Endothelial cell of umbilical vein (primary cell): Measurements from ENCODE around the gene SLC6A7. TPM values are rescaled to one million over a fixed set of nuclear protein-coding genes. Genes with fewer than 3 reads are reported as not detected.

Experiments used
- BruUV-seq: library from RNA; stranded (reverse); fragments of 400-500 nt; replicated peaks from 2 replicates; lab custom pipeline; 2021; lab: Mats Ljungman, UMichigan
- CTCF ChIA-PET: fragments of 300-600, 350-600 bp; sonication (Branson Sonifier 250); formaldehyde crosslinking; loops from one replicate; lab custom pipeline; 2021; ENCODE audit warnings: antibody characterized with exemption, inconsistent platforms; lab: Charles Lee
- POLR2A ChIA-PET: fragments of 300-600, 350-600 bp; sonication (Branson Sonifier 250); formaldehyde crosslinking; loops from one replicate; lab custom pipeline; 2021; ENCODE audit warnings: antibody characterized with exemption, inconsistent platforms; lab: Charles Lee
- DNase-seq: peaks from one replicate; pipeline ENCODE4 v3.0.0-alpha.2; 2011; ENCODE audit warnings: low read depth, low spot score
- FAIRE-seq: peaks from 2 replicates; lab custom pipeline; 2011; peaks lifted over from hg19 to GRCh38; lab: Jason Lieb, UNC
- H2AFZ ChIP-seq: 2 replicates; pipeline ENCODE4 v1.6.0; 2012; ENCODE audit warnings: low read depth, low read length, control low read depth, inconsistent platforms
- H3K27ac ChIP-seq: 2 replicates; pipeline ENCODE4 v1.5.1; 2011; ENCODE audit warnings: low read depth, mild to moderate bottlenecking, control low read depth, low read length, moderate library complexity; ENCODE audit not compliant: insufficient read depth
- H3K27me3 ChIP-seq, 2 experiments: 2 replicates each; pipeline versions ENCODE4 v1.6.0 to v1.6.1; 2011; ENCODE audit warnings: low read length in 2 of 2, mixed read lengths in 1 of 2; ENCODE audit not compliant: control insufficient read depth in 2 of 2, insufficient read depth in 2 of 2
- H3K36me3 ChIP-seq, 2 experiments: 2 replicates in 1 of 2; 3 replicates in 1 of 2; pipeline ENCODE4 v1.5.1; 2011; ENCODE audit warnings: low read length in 2 of 2, mild to moderate bottlenecking in 1 of 2, moderate library complexity in 1 of 2; ENCODE audit not compliant: control insufficient read depth in 2 of 2, insufficient read depth in 2 of 2; ENCODE audit errors: extremely low read depth in 1 of 2
- H3K4me1 ChIP-seq: 3 replicates; pipeline ENCODE4 v1.5.1; 2011; ENCODE audit warnings: mild to moderate bottlenecking, low read length; ENCODE audit not compliant: control insufficient read depth, insufficient read depth; ENCODE audit errors: extremely low read depth
- H3K4me2 ChIP-seq: 2 replicates; pipeline ENCODE4 v1.6.1; 2011; ENCODE audit warnings: low read length, control low read depth, mixed read lengths; ENCODE audit not compliant: insufficient read depth
- H3K4me3 ChIP-seq, 3 experiments: fragments of 200-600 bp in 1 of 3; sonication (generic), shearing (Covaris generic) in 1 of 3; replicated peaks in 1 of 3; 2 replicates each; pipeline ENCODE4 v1.5.1; 2011 to 2016; ENCODE audit warnings: control low read depth in 3 of 3, low read length in 3 of 3, mild to moderate bottlenecking in 2 of 3, inconsistent platforms in 1 of 3, low read depth in 1 of 3, moderate library complexity in 1 of 3; ENCODE audit not compliant: insufficient read depth in 1 of 3
- H3K79me2 ChIP-seq: 2 replicates; pipeline ENCODE4 v1.6.0; 2012; ENCODE audit warnings: low read length, inconsistent platforms; ENCODE audit not compliant: control insufficient read depth, insufficient read depth
- H3K9ac ChIP-seq: replicated peaks from 2 replicates; pipeline ENCODE3; 2011; ENCODE audit warnings: low read length, control low read depth; ENCODE audit not compliant: insufficient read depth; ENCODE audit errors: extremely low read depth
- H3K9me1 ChIP-seq: replicated peaks from 3 replicates; pipeline ENCODE4 v1.6.0; 2011; ENCODE audit warnings: mild to moderate bottlenecking, low read length; ENCODE audit not compliant: control insufficient read depth, insufficient read depth; ENCODE audit errors: extremely low read depth
- H3K9me3 ChIP-seq: replicated peaks from 2 replicates; pipeline ENCODE4 v1.5.1; 2012; ENCODE audit warnings: low read length, inconsistent platforms; ENCODE audit not compliant: control insufficient read depth, insufficient read depth
- H4K20me1 ChIP-seq: replicated peaks from 2 replicates; pipeline ENCODE3; 2011; ENCODE audit warnings: mild to moderate bottlenecking, low read length; ENCODE audit not compliant: control insufficient read depth, insufficient read depth; ENCODE audit errors: extremely low read depth
- EZH2 ChIP-seq: IDR thresholded peaks from 2 replicates; pipeline ENCODE4 v1.6.1; 2012; ENCODE audit warnings: borderline replicate concordance, low read depth, mild to moderate bottlenecking, moderate library complexity, low read length, inconsistent platforms; ENCODE audit not compliant: severe bottlenecking
- FOS ChIP-seq: IDR thresholded peaks from 2 replicates; pipeline ENCODE4 v1.6.1; 2011; ENCODE audit warnings: mild to moderate bottlenecking, low read length, moderate library complexity, borderline replicate concordance; ENCODE audit not compliant: insufficient read depth
- GATA2 ChIP-seq: IDR thresholded peaks from 2 replicates; pipeline ENCODE4 v1.7.0; 2011; ENCODE audit warnings: low read depth, mild to moderate bottlenecking, moderate library complexity, mixed read lengths, low read length; ENCODE audit not compliant: insufficient read length, insufficient read depth
- JUN ChIP-seq: IDR thresholded peaks from 2 replicates; pipeline ENCODE4 v1.6.1; 2011; ENCODE audit warnings: borderline replicate concordance, low read depth; ENCODE audit not compliant: insufficient read length, insufficient read depth
- POLR2A ChIP-seq: IDR thresholded peaks from 2 replicates; pipeline ENCODE4 v1.6.1; 2012; ENCODE audit warnings: low read depth, mild to moderate bottlenecking, control low read depth, low read length
- POLR2AphosphoS5 ChIP-seq: IDR thresholded peaks from 2 replicates; pipeline ENCODE4 v1.6.1; 2012; ENCODE audit warnings: low read depth, mild to moderate bottlenecking, control low read depth, low read length, moderate library complexity; ENCODE audit not compliant: insufficient read depth
- dilution Hi-C: fragments of 300-500 bp; cut with MboI; formaldehyde crosslinking; loops from one replicate; pipeline ENCODE4 v1.15.0; 2019; ENCODE audit warnings: low sequenced_read_pairs; ENCODE audit not compliant: extremely low pct_ligation_motif_present
- intact Hi-C: fragments of 100-400 bp; cut with micrococcal nuclease; formaldehyde crosslinking; loops from one replicate; pipeline ENCODE4 v1.10.0; 2022
- polyA plus RNA-seq, 4 experiments: library from polyadenylated mRNA; depleted of rRNA in 3 of 4; stranded (reverse) in 3 of 4; unstranded in 1 of 4; fragments of >200 nt; gene quantifications; 2 replicates each; pipeline versions ENCODE4 v1.2.1 to v1.2.3, GENCODE V29; 2011 to 2012; ENCODE audit warnings: missing spikeins in 1 of 4
- total RNA-seq: library from RNA; stranded (reverse); gene quantifications from 2 replicates; pipeline ENCODE4 v1.2.3, GENCODE V29; 2021

The SLC6A7 gene
- total and polyA plus RNA-seq, 2 donors (not counting 3 experiments of a cell fraction or from before 2014, with no cell fraction given), result not detected

- CTCF ChIA-PET, result interaction anchor here (1.6 to 2.9 kb wide), 2 partner anchors 9 to 12 kb away, joined by 8 to 17 read pairs; no protein-coding TSS in a partner anchor
- dilution Hi-C loops, result no loop called here
- no peak for TF ChIP-seq JUN
- no peak for TF ChIP-seq POLR2A
- no peak for TF ChIP-seq EZH2
- no peak for TF ChIP-seq POLR2AphosphoS5
- TF ChIP-seq GATA2, result no peak
- TF ChIP-seq FOS, result no peak
These were observed 16.4 kb downstream of the SLC6A7 start for GRCh38 chr5:150206098-150206778.

GRCh38 chr5:150206779-150207115 lies 16.9 kb downstream of the SLC6A7 start:
- TF ChIP-seq GATA2 (no peak), JUN (no peak), POLR2A (no peak), FOS (no peak), POLR2AphosphoS5 (no peak), EZH2 (no peak)
- H3K4me3 ChIP-seq, result no peak overlapping the region
- H3K9ac ChIP-seq, result no peak overlapping the region
- no peak for DNase-seq
- peaks cover 0 to 9% of the 10 kb centered on the region in 2 experiments for H3K27me3 ChIP-seq
- no peaks in the 10 kb centered on the region for H3K4me1 ChIP-seq
- no peak overlapping the region for H3K4me2 ChIP-seq
- H3K79me2 ChIP-seq, result no peaks in the 10 kb centered on the region
- POLR2A ChIA-PET, result no interaction called here
- H3K9me3 ChIP-seq, result no peaks in the 10 kb centered on the region
- CTCF ChIA-PET, result interaction anchor here (1.6 to 2.9 kb wide), 2 partner anchors 9 to 11 kb away, joined by 8 to 17 read pairs; no protein-coding TSS in a partner anchor
- H3K36me3 ChIP-seq, result no peaks in the 10 kb centered on the region
- H4K20me1 ChIP-seq, result no peaks in the 10 kb centered on the region
- H3K9me1 ChIP-seq, result no peaks in the 10 kb centered on the region
- BruUV-seq, result no TSS peak
- dilution Hi-C loops (no loop called here), intact Hi-C loops (no loop called here)
- no peak for FAIRE-seq
- no peak overlapping the region for H2AFZ ChIP-seq
- no peak overlapping the region for H3K27ac ChIP-seq

More at GRCh38 chr5:150206098-150206778, 16.4 kb downstream of the SLC6A7 start:
- H3K27ac ChIP-seq, result no peak overlapping the region
- no peaks in the 10 kb centered on the region for H3K9me1 ChIP-seq
- no peak for FAIRE-seq
- no peaks in the 10 kb centered on the region for H4K20me1 ChIP-seq
- no peak overlapping the region for H3K4me3 ChIP-seq
- H2AFZ ChIP-seq, result no peak overlapping the region
- no peaks in the 10 kb centered on the region for H3K4me1 ChIP-seq
- H3K27me3 ChIP-seq, result peaks cover 0 to 9% of the 10 kb centered on the region in 2 experiments
- no peak overlapping the region for H3K4me2 ChIP-seq
- H3K9me3 ChIP-seq, result no peaks in the 10 kb centered on the region
- BruUV-seq, result no TSS peak
- no peaks in the 10 kb centered on the region for H3K36me3 ChIP-seq
- H3K79me2 ChIP-seq, result no peaks in the 10 kb centered on the region
- DNase-seq, result no peak
- intact Hi-C loops, result no loop called here
- H3K9ac ChIP-seq, result no peak overlapping the region
- POLR2A ChIA-PET, result no interaction called here
